Glutamatergic neuron (in vitro differentiated cells): ENCODE results near the gene UBE3C. TPM values are rescaled to one million over a fixed set of nuclear protein-coding genes. Genes with fewer than 3 reads are reported as not detected.

ENCODE experiments used
- DNase-seq: peaks from one replicate; pipeline ENCODE4 v3.0.0; 2022
- H3K27ac Mint-ChIP-seq: one replicate; pipeline ENCODE4 v1.8.0; 2020; ENCODE audit warnings: mild to moderate bottlenecking, mixed read lengths, inconsistent platforms; ENCODE audit not compliant: unreplicated experiment
- H3K27me3 Mint-ChIP-seq: one replicate; pipeline ENCODE4 v1.8.0; 2020; ENCODE audit warnings: mild to moderate bottlenecking, moderate library complexity, mixed read lengths, inconsistent platforms; ENCODE audit not compliant: unreplicated experiment
- H3K36me3 Mint-ChIP-seq: one replicate; pipeline ENCODE4 v1.8.0; 2020; ENCODE audit warnings: mild to moderate bottlenecking, mixed read lengths, inconsistent platforms; ENCODE audit not compliant: unreplicated experiment
- H3K4me1 Mint-ChIP-seq: one replicate; pipeline ENCODE4 v1.8.0; 2020; ENCODE audit warnings: mild to moderate bottlenecking, low read depth, mixed read lengths, inconsistent platforms; ENCODE audit not compliant: unreplicated experiment
- H3K4me3 Mint-ChIP-seq: one replicate; pipeline ENCODE4 v1.8.0; 2020; ENCODE audit warnings: mild to moderate bottlenecking, mixed read lengths, inconsistent platforms; ENCODE audit not compliant: unreplicated experiment
- H3K9me3 Mint-ChIP-seq: one replicate; pipeline ENCODE4 v1.8.0; 2020; ENCODE audit warnings: mild to moderate bottlenecking, moderate library complexity, mixed read lengths, inconsistent platforms; ENCODE audit not compliant: unreplicated experiment
- CTCF ChIP-seq: fragments of 200-600 bp; sonication (generic); IDR thresholded peaks from one replicate; pipeline ENCODE4 v1.5.0; 2021; ENCODE audit not compliant: partially characterized antibody, unreplicated experiment
- total RNA-seq: library from RNA; stranded (reverse); fragmentation: NEBNext Ultra II Directional; extraction: Animal tissue kit (Norgen Biotek cat#: 25700); gene quantifications from one replicate; pipeline ENCODE4 v1.2.1, GENCODE V29; 2021; ENCODE audit not compliant: unreplicated experiment

Gene UBE3C
- total RNA-seq, 1 donor from 2014 or later: 52.5 TPM

- DNase-seq: no peak
- Mint-ChIP-seq H3K27me3 (no peaks in the 10 kb centered on the region), H3K4me3 (no peak overlapping the region), H3K4me1 (no peaks in the 10 kb centered on the region), H3K9me3 (no peaks in the 10 kb centered on the region), H3K27ac (no peak overlapping the region), H3K36me3 (no peaks in the 10 kb centered on the region)
- TF ChIP-seq CTCF: no peak
Measured at GRCh38 chr7:157183832-157184231, 45.1 kb downstream of the UBE3C start.

GRCh38 chr7:157188091-157188665, 49.5 kb downstream of the UBE3C start:
- no peak for TF ChIP-seq CTCF

GRCh38 chr7:157189405-157189804, 50.7 kb downstream of the UBE3C start:
- no peaks in the 10 kb centered on the region for H3K36me3 Mint-ChIP-seq
- TF ChIP-seq CTCF: no peak
- H3K4me3 Mint-ChIP-seq: no peak overlapping the region
- no peak overlapping the region for H3K27ac Mint-ChIP-seq
- H3K4me1 Mint-ChIP-seq: no peaks in the 10 kb centered on the region
- H3K27me3 Mint-ChIP-seq: no peaks in the 10 kb centered on the region
- no peaks in the 10 kb centered on the region for H3K9me3 Mint-ChIP-seq
- DNase-seq: no peak

More at GRCh38 chr7:157188091-157188665, 49.5 kb downstream of the UBE3C start:
- no peak for DNase-seq
- H3K4me1 Mint-ChIP-seq: no peaks in the 10 kb centered on the region
- H3K9me3 Mint-ChIP-seq: no peaks in the 10 kb centered on the region
- no peak overlapping the region for H3K27ac Mint-ChIP-seq
- no peak overlapping the region for H3K4me3 Mint-ChIP-seq
- no peaks in the 10 kb centered on the region for H3K36me3 Mint-ChIP-seq
- H3K27me3 Mint-ChIP-seq: no peaks in the 10 kb centered on the region

GRCh38 chr7:157192861-157193260, 54.1 kb downstream of the UBE3C start:
- H3K27me3 Mint-ChIP-seq: no peaks in the 10 kb centered on the region
- H3K36me3 Mint-ChIP-seq: peaks cover 19% of the 10 kb centered on the region
- H3K4me1 Mint-ChIP-seq: no peaks in the 10 kb centered on the region
- no peak for DNase-seq
- TF ChIP-seq CTCF: no peak
- no peak overlapping the region for H3K4me3 Mint-ChIP-seq
- no peak overlapping the region for H3K27ac Mint-ChIP-seq
- no peaks in the 10 kb centered on the region for H3K9me3 Mint-ChIP-seq

- H3K4me1 Mint-ChIP-seq: no peaks in the 10 kb centered on the region
- H3K27me3 Mint-ChIP-seq: no peaks in the 10 kb centered on the region
- no peaks in the 10 kb centered on the region for H3K9me3 Mint-ChIP-seq
- no peak overlapping the region for H3K27ac Mint-ChIP-seq
- no peak for DNase-seq
- H3K4me3 Mint-ChIP-seq: no peak overlapping the region
- TF ChIP-seq CTCF: no peak
- peaks cover 19% of the 10 kb centered on the region for H3K36me3 Mint-ChIP-seq
Measured at GRCh38 chr7:157193274-157193673, 54.5 kb downstream of the UBE3C start.
